ENCODE data around the gene TK2.

The TK2 gene

DNA sequence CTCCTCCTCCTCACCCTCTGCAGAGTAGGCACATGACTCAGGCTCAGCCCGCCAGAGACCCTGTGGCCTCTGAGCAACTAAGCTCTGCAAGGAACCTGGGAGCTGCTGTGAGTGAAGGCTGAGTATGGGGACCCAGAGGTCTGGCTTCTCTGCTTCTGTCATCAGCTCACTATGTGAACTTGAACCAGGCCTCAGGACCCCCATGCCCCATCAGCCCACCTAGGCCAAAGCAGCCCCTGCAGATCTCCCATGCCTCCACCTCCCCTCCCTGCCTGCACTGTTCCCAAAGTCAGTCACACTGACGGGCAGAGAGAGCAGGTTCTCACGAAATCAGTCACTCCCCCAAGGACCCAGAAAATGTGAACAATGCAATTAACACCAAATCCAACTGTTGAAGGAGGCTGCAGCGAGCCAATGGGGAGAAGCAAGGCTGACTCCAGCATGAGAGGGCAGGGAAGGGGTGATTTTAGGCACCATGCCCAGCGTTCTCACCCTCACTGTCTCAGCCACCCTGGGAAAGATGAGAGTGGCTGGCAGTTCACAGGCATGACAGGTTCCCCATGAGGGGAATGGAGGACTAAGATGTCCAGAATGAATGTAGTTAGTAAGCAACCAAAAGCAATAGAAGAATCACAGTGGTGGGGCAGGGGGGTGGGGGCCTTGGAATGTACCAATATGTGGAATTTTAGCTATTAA lies 62.2 kb downstream of the TK2 start:
- TF ChIP-seq EP300 (IDR thresholded peaks at IDR 0.05; ENCODE audit: borderline replicate concordance) (no peak), TEAD4 (IDR thresholded peaks at IDR 0.05) (no peak), RAD21 (IDR thresholded peaks at IDR 0.05; ENCODE audit: low read depth) (no peak), CEBPB (IDR thresholded peaks at IDR 0.05) (no peak), NFIC (IDR thresholded peaks at IDR 0.05) (no peak), TAF1 (IDR thresholded peaks at IDR 0.05; ENCODE audit: low read depth) (no peak), YY1 (IDR thresholded peaks at IDR 0.05; ENCODE audit: low read depth) (no peak), ZBTB7A (IDR thresholded peaks at IDR 0.05; ENCODE audit: low read depth) (no peak), CREB1 (IDR thresholded peaks at IDR 0.05; ENCODE audit: low read depth) (no peak), EGR1 (IDR thresholded peaks at IDR 0.05) (no peak), TCF12 (IDR thresholded peaks at IDR 0.05; ENCODE audit: low read depth) (no peak), FOXM1 (IDR thresholded peaks at IDR 0.05; ENCODE audit: borderline replicate concordance, low read depth) (no peak)
- TF ChIP-seq, protein P1, sequence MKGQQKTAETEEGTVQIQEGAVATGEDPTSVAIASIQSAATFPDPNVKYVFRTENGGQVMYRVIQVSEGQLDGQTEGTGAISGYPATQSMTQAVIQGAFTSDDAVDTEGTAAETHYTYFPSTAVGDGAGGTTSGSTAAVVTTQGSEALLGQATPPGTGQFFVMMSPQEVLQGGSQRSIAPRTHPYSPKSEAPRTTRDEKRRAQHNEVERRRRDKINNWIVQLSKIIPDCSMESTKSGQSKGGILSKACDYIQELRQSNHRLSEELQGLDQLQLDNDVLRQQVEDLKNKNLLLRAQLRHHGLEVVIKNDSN (IDR thresholded peaks at IDR 0.05): no peak
- TF ChIP-seq, protein P2, sequence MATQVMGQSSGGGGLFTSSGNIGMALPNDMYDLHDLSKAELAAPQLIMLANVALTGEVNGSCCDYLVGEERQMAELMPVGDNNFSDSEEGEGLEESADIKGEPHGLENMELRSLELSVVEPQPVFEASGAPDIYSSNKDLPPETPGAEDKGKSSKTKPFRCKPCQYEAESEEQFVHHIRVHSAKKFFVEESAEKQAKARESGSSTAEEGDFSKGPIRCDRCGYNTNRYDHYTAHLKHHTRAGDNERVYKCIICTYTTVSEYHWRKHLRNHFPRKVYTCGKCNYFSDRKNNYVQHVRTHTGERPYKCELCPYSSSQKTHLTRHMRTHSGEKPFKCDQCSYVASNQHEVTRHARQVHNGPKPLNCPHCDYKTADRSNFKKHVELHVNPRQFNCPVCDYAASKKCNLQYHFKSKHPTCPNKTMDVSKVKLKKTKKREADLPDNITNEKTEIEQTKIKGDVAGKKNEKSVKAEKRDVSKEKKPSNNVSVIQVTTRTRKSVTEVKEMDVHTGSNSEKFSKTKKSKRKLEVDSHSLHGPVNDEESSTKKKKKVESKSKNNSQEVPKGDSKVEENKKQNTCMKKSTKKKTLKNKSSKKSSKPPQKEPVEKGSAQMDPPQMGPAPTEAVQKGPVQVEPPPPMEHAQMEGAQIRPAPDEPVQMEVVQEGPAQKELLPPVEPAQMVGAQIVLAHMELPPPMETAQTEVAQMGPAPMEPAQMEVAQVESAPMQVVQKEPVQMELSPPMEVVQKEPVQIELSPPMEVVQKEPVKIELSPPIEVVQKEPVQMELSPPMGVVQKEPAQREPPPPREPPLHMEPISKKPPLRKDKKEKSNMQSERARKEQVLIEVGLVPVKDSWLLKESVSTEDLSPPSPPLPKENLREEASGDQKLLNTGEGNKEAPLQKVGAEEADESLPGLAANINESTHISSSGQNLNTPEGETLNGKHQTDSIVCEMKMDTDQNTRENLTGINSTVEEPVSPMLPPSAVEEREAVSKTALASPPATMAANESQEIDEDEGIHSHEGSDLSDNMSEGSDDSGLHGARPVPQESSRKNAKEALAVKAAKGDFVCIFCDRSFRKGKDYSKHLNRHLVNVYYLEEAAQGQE (IDR thresholded peaks at IDR 0.05; ENCODE audit: low read depth): no peak
- TF ChIP-seq, protein P3, sequence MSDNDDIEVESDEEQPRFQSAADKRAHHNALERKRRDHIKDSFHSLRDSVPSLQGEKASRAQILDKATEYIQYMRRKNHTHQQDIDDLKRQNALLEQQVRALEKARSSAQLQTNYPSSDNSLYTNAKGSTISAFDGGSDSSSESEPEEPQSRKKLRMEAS (IDR thresholded peaks at IDR 0.05): no peak

DNA sequence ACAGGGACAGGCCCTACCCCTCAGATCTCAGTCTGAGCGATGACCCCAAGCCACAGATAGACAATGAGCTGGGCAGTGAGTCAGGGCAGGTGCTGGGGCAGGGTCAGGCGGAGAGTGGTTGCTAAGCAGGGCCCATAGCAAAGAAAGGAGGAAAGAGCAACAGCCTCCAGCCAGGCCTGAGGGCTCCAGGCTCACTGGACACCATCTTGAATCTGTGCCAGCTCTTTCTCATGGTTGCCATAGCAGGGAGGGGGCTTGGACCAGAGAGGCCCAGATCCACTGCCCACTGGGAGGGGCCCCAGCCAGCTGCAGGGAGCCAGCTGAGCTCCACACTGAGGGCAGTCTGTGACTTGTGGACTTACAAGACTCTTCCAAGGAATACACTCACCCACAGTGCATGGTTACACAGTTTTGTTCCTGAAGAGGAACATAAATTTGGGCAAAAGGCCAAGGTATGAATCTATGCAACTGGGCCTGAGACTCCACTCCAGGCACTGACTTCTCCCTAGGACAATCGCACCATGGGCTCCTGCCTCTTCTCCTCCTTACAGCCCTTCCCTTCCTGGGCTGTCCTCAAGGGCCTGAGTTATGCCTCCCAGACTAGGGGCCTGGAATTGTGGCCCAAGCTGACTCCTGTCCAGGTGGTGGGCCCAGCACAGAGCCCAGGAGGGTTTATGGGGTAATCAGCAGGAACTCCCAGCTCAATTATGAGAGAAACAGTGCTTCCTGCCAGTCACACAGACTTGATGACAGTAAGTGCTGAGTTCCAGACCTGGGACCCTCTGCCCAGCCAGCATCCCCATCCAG lies 62.9 kb downstream of the TK2 start:
- TF ChIP-seq, protein P3 (IDR thresholded peaks at IDR 0.05): no peak
- TF ChIP-seq FOXM1 (IDR thresholded peaks at IDR 0.05; ENCODE audit: borderline replicate concordance, low read depth) (no peak), ZBTB7A (IDR thresholded peaks at IDR 0.05; ENCODE audit: low read depth) (no peak; the same call in 1 of the 2 replicates), TCF12 (IDR thresholded peaks at IDR 0.05; ENCODE audit: low read depth) (no peak), CREB1 (IDR thresholded peaks at IDR 0.05; ENCODE audit: low read depth) (no peak), RAD21 (IDR thresholded peaks at IDR 0.05; ENCODE audit: low read depth) (no peak), CEBPB (IDR thresholded peaks at IDR 0.05) (no peak), YY1 (IDR thresholded peaks at IDR 0.05; ENCODE audit: low read depth) (peak; percentile 32; the same call in 1 of the 2 replicates), NFIC (IDR thresholded peaks at IDR 0.05) (peak; percentile 66), TAF1 (IDR thresholded peaks at IDR 0.05; ENCODE audit: low read depth) (no peak), EP300 (IDR thresholded peaks at IDR 0.05; ENCODE audit: borderline replicate concordance) (0 out of 2 replicates have a peak, but pooled peaks have one; percentile 14)
- TF ChIP-seq, protein P2 (IDR thresholded peaks at IDR 0.05; ENCODE audit: low read depth): no peak

DNA sequence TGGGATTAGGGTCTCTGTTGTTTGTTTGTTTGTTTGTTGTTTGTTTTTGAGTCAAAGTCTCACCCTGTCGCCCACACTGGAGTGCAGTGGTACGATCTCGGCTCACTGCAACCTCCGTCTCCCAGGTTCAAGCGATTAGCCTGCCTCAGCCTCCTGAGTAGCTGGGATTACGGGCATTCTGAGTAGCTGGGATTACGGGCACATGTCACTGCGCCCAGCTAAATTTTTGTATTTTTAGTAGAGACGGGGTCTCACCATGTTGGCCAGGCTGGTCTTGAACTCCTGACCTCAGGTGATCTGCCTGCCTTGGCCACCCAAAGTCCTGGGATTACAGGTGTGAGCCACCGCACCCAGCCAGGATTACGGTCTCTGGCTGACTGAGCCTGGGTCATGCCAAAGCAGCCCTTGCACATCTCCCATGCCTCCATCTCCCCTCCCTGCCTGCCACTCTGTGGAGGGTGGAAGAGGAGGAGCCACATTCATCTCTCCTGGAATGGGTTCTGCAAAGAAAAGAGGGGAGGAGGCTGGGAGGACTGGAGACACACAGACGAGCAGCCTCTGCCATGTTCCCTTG lies 63.6 kb downstream of the TK2 start:
- no peak for TF ChIP-seq TEAD4 (IDR thresholded peaks at IDR 0.05)
- no peak for TF ChIP-seq EP300 (IDR thresholded peaks at IDR 0.05; ENCODE audit: borderline replicate concordance)
- TF ChIP-seq CREB1 (IDR thresholded peaks at IDR 0.05; ENCODE audit: low read depth): no peak

DNA sequence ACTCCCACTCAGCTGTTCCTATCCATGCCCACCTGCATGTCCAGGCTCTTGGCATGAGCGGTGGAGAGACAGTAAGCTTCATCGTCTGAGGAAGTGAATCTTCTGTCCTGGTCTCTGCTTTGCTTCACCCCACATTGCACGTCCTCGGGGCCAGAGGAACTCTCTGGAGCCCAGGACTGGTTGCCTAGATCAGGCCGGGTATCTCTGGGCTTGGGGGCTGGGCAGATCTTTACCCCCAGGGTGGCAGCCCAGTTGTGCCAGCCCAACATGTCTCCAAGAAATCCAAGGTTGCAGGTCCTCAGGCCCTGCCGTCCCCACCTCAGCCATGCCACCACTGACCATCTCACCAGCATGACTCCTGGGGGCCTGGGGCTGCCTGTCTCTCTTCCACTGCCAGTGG lies 64.5 kb downstream of the TK2 start:
- TF ChIP-seq, protein P2 (IDR thresholded peaks at IDR 0.05; ENCODE audit: low read depth): no peak
- TF ChIP-seq, protein P1 (IDR thresholded peaks at IDR 0.05): no peak
- TF ChIP-seq NFIC (IDR thresholded peaks at IDR 0.05) (no peak), FOXM1 (IDR thresholded peaks at IDR 0.05; ENCODE audit: borderline replicate concordance, low read depth) (no peak), CEBPB (IDR thresholded peaks at IDR 0.05) (no peak), RAD21 (IDR thresholded peaks at IDR 0.05; ENCODE audit: low read depth) (no peak), TAF1 (IDR thresholded peaks at IDR 0.05; ENCODE audit: low read depth) (no peak), YY1 (IDR thresholded peaks at IDR 0.05; ENCODE audit: low read depth) (no peak), TEAD4 (IDR thresholded peaks at IDR 0.05) (no peak), EP300 (IDR thresholded peaks at IDR 0.05; ENCODE audit: borderline replicate concordance) (no peak), TCF12 (IDR thresholded peaks at IDR 0.05; ENCODE audit: low read depth) (no peak), ZBTB7A (IDR thresholded peaks at IDR 0.05; ENCODE audit: low read depth) (no peak)
- TF ChIP-seq, protein P3 (IDR thresholded peaks at IDR 0.05): no peak

Measured in Ishikawa (cell line).